ENCODE measurements around the gene SUN2.

DNA sequence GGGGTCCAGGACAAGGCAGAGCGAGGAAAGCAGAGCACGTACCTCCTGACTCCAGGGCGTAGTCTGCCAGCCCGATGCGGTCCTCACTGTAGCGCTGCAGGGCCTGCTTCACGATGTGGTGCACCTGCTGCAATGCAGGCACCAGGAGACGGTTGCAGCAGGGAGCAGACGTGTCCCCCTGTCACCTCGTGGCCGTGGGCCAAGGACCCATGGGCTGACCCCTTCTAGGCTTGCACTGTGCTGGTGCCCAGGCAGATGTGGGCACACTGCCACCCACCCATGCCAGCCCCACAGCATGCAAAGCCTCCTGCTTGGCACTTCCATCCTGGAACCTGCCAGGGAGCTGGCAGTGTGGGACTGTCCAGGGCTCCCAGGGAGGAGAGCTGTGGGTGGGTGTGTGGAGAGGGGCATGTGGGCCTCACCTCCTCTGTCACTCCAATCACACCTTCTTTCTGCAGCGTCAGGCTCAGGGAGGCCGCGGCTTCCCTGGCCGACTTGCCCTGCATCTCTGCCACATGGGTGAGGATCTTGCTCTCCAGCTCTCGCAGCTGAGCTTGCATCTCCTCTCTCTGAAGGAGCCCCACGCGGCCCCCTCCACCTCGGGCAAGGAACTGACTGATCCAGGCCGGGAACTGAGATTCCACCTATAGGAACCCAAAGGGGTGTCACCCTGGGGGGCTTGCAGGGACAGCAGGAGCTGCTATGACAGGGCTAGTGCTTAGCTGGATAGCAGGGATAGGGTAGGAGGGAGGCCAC lies 16.3 kb downstream of the SUN2 start:
- TF ChIP-seq, protein P1, sequence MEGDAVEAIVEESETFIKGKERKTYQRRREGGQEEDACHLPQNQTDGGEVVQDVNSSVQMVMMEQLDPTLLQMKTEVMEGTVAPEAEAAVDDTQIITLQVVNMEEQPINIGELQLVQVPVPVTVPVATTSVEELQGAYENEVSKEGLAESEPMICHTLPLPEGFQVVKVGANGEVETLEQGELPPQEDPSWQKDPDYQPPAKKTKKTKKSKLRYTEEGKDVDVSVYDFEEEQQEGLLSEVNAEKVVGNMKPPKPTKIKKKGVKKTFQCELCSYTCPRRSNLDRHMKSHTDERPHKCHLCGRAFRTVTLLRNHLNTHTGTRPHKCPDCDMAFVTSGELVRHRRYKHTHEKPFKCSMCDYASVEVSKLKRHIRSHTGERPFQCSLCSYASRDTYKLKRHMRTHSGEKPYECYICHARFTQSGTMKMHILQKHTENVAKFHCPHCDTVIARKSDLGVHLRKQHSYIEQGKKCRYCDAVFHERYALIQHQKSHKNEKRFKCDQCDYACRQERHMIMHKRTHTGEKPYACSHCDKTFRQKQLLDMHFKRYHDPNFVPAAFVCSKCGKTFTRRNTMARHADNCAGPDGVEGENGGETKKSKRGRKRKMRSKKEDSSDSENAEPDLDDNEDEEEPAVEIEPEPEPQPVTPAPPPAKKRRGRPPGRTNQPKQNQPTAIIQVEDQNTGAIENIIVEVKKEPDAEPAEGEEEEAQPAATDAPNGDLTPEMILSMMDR (conservative IDR thresholded peaks at IDR 0.05; ENCODE audit: low read depth, low read length): no peak
- no peak for TF ChIP-seq EZH2 (IDR thresholded peaks at IDR 0.05; ENCODE audit: borderline replicate concordance, low read depth, low read length, poor library complexity, severe bottlenecking)
